ENCODE measurements around the gene ACOXL.
A peak's percentile ranks its signal among the peaks of the same experiment; 100 is the strongest.

The ACOXL gene

GRCh38 chr2:110978148-110978547 is 245.8 kb downstream of the ACOXL start:
- no peak for DNase-seq (ENCODE audit: low read depth)

- DNase-seq (ENCODE audit: low read depth), result no peak
These were observed 246.5 kb downstream of the ACOXL start for GRCh38 chr2:110978756-110979470.

- DNase-seq (ENCODE audit: low read depth), result no peak
These were observed 247.3 kb downstream of the ACOXL start for GRCh38 chr2:110979471-110980338.

GRCh38 chr2:110980339-110981062 is 248.1 kb downstream of the ACOXL start:
- DNase-seq (ENCODE audit: low read depth), result no peak

GRCh38 chr2:110983133-110983532 is 250.8 kb downstream of the ACOXL start:
- no peak for DNase-seq (ENCODE audit: low read depth)

- DNase-seq (ENCODE audit: low read depth), result no peak
These were observed 252.5 kb downstream of the ACOXL start for GRCh38 chr2:110984694-110985490.

- no peak for DNase-seq (ENCODE audit: low read depth)
These were observed 258.1 kb downstream of the ACOXL start for GRCh38 chr2:110990440-110990839.

GRCh38 chr2:110991911-110992310 is 259.5 kb downstream of the ACOXL start:
- no peak for DNase-seq (ENCODE audit: low read depth)

GRCh38 chr2:110992886-110993285 is 260.5 kb downstream of the ACOXL start:
- no peak for DNase-seq (ENCODE audit: low read depth)

GRCh38 chr2:110993557-110994231 is 261.3 kb downstream of the ACOXL start:
- no peak for DNase-seq (ENCODE audit: low read depth)

- peak; percentile 20 for DNase-seq (ENCODE audit: low read depth)
These were observed 262.0 kb downstream of the ACOXL start for GRCh38 chr2:110994250-110994961.

GRCh38 chr2:110995911-110996310 is 263.5 kb downstream of the ACOXL start:
- no peak for DNase-seq (ENCODE audit: low read depth)

GRCh38 chr2:110997331-110998045 is 265.1 kb downstream of the ACOXL start:
- no peak for DNase-seq (ENCODE audit: low read depth)

GRCh38 chr2:110998311-110998710 is 265.9 kb downstream of the ACOXL start:
- DNase-seq (ENCODE audit: low read depth), result no peak

GRCh38 chr2:110999626-111000025 is 267.3 kb downstream of the ACOXL start:
- no peak for DNase-seq (ENCODE audit: low read depth)

GRCh38 chr2:111005307-111005706 is 272.9 kb downstream of the ACOXL start:
- DNase-seq (ENCODE audit: low read depth), result no peak

- no peak for DNase-seq (ENCODE audit: low read depth)
These were observed 273.4 kb downstream of the ACOXL start for GRCh38 chr2:111005821-111006220.

GRCh38 chr2:111007757-111008688 is 275.6 kb downstream of the ACOXL start:
- no peak for DNase-seq (ENCODE audit: low read depth)

GRCh38 chr2:111011218-111011617 is 278.8 kb downstream of the ACOXL start:
- DNase-seq (ENCODE audit: low read depth), result no peak
